GM08714 (cell line): Measurements from ENCODE around the gene ANKRD6.

Experiments
- H3K4me3 ChIP-seq: fragments of 200-500 bp; sonication (Bioruptor generic); 2 replicates; pipeline ENCODE4 v1.5.1; 2014; ENCODE audit warnings: mild to moderate bottlenecking, low read length, inconsistent platforms
- ZNF274 ChIP-seq: IDR thresholded peaks from 2 replicates; pipeline ENCODE4 v1.6.1; 2012; ENCODE audit warnings: mild to moderate bottlenecking, low read depth, low read length

ANKRD6 gene

GRCh38 chr6:89527634-89528033 lies 94.7 kb downstream of the ANKRD6 start:
- TF ChIP-seq ZNF274: no peak
- H3K4me3 ChIP-seq: no peak overlapping the region

- no peak for TF ChIP-seq ZNF274
- no peak overlapping the region for H3K4me3 ChIP-seq
These were observed 95.9 kb downstream of the ANKRD6 start for GRCh38 chr6:89528866-89529265.

GRCh38 chr6:89530982-89531381 lies 98.0 kb downstream of the ANKRD6 start:
- H3K4me3 ChIP-seq: no peak overlapping the region
- TF ChIP-seq ZNF274: no peak

GRCh38 chr6:89536231-89536630 lies 103.3 kb downstream of the ANKRD6 start:
- H3K4me3 ChIP-seq: no peak overlapping the region
- no peak for TF ChIP-seq ZNF274

- no peak for TF ChIP-seq ZNF274
- H3K4me3 ChIP-seq: no peak overlapping the region
These were observed 106.8 kb downstream of the ANKRD6 start for GRCh38 chr6:89539779-89540178.

GRCh38 chr6:89542081-89542857 lies 109.3 kb downstream of the ANKRD6 start:
- no peak overlapping the region for H3K4me3 ChIP-seq
- no peak for TF ChIP-seq ZNF274

- no peak for TF ChIP-seq ZNF274
- H3K4me3 ChIP-seq: no peak overlapping the region
These were observed 109.9 kb downstream of the ANKRD6 start for GRCh38 chr6:89542866-89543265.

GRCh38 chr6:89547281-89547680 lies 114.3 kb downstream of the ANKRD6 start:
- TF ChIP-seq ZNF274: no peak
- no peak overlapping the region for H3K4me3 ChIP-seq

GRCh38 chr6:89553431-89553830 lies 120.5 kb downstream of the ANKRD6 start:
- no peak for TF ChIP-seq ZNF274
- no peak overlapping the region for H3K4me3 ChIP-seq

- no peak for TF ChIP-seq ZNF274
These were observed 121.2 kb downstream of the ANKRD6 start for GRCh38 chr6:89554106-89554505.

GRCh38 chr6:89555031-89555430 lies 122.1 kb downstream of the ANKRD6 start:
- no peak for TF ChIP-seq ZNF274
- H3K4me3 ChIP-seq: no peak overlapping the region

More at GRCh38 chr6:89554106-89554505, 121.2 kb downstream of the ANKRD6 start:
- H3K4me3 ChIP-seq: no peak overlapping the region

GRCh38 chr6:89555806-89556205 lies 122.9 kb downstream of the ANKRD6 start:
- no peak overlapping the region for H3K4me3 ChIP-seq
- TF ChIP-seq ZNF274: no peak

- TF ChIP-seq ZNF274: no peak
- no peak overlapping the region for H3K4me3 ChIP-seq
These were observed 126.5 kb downstream of the ANKRD6 start for GRCh38 chr6:89559487-89559886.

- no peak for TF ChIP-seq ZNF274
These were observed 129.4 kb downstream of the ANKRD6 start for GRCh38 chr6:89562093-89562973.

GRCh38 chr6:89563866-89564265 lies 130.9 kb downstream of the ANKRD6 start:
- H3K4me3 ChIP-seq: no peak overlapping the region
- TF ChIP-seq ZNF274: no peak

More at GRCh38 chr6:89562093-89562973, 129.4 kb downstream of the ANKRD6 start:
- no peak overlapping the region for H3K4me3 ChIP-seq
